WTC11 (cell line): ENCODE measurements around the gene TMEM150A. TPM values are rescaled to one million over a fixed set of nuclear protein-coding genes. Genes with fewer than 3 reads are reported as not detected.

ENCODE experiments used
- ATAC-seq: fragments of 200-7000 bp; cut with Tn5 transposase; 2 replicates; pipeline ENCODE4 v1.10.0; 2021; ENCODE audit warnings: mild to moderate bottlenecking, moderate library complexity
- CTCF ChIA-PET: fragments of 300-600 bp; sonication (Branson Sonifier 250); formaldehyde crosslinking; loops from one replicate; lab custom pipeline; 2021; ENCODE audit warnings: antibody characterized with exemption; lab: Charles Lee
- POLR2A ChIA-PET: fragments of 350-600 bp; sonication (Branson Sonifier 250); formaldehyde crosslinking; loops from one replicate; lab custom pipeline; 2021; ENCODE audit warnings: antibody characterized with exemption; lab: Charles Lee
- DNase-seq: peaks from one replicate; pipeline ENCODE4 v3.0.0; 2021; ENCODE audit warnings: low spot score
- H3K27ac Mint-ChIP-seq: 2 replicates; pipeline ENCODE4 v1.8.0; 2021; ENCODE audit warnings: mixed read lengths
- H3K27me3 Mint-ChIP-seq: 2 replicates; pipeline ENCODE4 v1.8.0; 2021; ENCODE audit warnings: low read depth, mild to moderate bottlenecking, moderate library complexity, mixed read lengths
- H3K36me3 Mint-ChIP-seq: 2 replicates; pipeline ENCODE4 v1.8.0; 2021; ENCODE audit warnings: mixed read lengths
- H3K4me1 Mint-ChIP-seq: 2 replicates; pipeline ENCODE4 v1.8.0; 2022; ENCODE audit warnings: mixed read lengths
- H3K4me3 Mint-ChIP-seq: 2 replicates; pipeline ENCODE4 v1.8.0; 2021; ENCODE audit warnings: mild to moderate bottlenecking, moderate library complexity, mixed read lengths
- H3K9me3 Mint-ChIP-seq: 2 replicates; pipeline ENCODE4 v1.8.0; 2021; ENCODE audit warnings: mixed read lengths
- AFF4 ChIP-seq: sonication (generic); formaldehyde crosslinking; IDR thresholded peaks from 2 replicates; pipeline ENCODE4 v1.8.1; 2023; ENCODE audit warnings: mild to moderate bottlenecking, missing genetic modification reagents, borderline replicate concordance
- CBFB ChIP-seq: sonication (generic); formaldehyde crosslinking; IDR thresholded peaks from 2 replicates; pipeline ENCODE4 v1.8.1; 2022; ENCODE audit warnings: mild to moderate bottlenecking, low read depth, missing genetic modification reagents
- CDX4 ChIP-seq: fragments of 250-450 bp; sonication (Bioruptor Pico); IDR thresholded peaks from 2 replicates; pipeline ENCODE4 v1.9.0; 2021; ENCODE audit warnings: moderate library complexity, mild to moderate bottlenecking, inconsistent platforms, borderline replicate concordance
- E2F4 ChIP-seq: sonication (generic); formaldehyde crosslinking; IDR thresholded peaks from 2 replicates; pipeline ENCODE4 v1.8.1; 2022; ENCODE audit warnings: low read depth, mild to moderate bottlenecking, moderate library complexity, missing genetic modification reagents, borderline replicate concordance
- GABPB1 ChIP-seq: sonication (generic); formaldehyde crosslinking; IDR thresholded peaks from 2 replicates; pipeline ENCODE4 v1.8.1; 2023; ENCODE audit warnings: mild to moderate bottlenecking, missing genetic modification reagents
- GRHL2 ChIP-seq: fragments of 250-450 bp; sonication (Bioruptor Pico); IDR thresholded peaks from 2 replicates; pipeline ENCODE4 v1.8.0; 2022; ENCODE audit warnings: mild to moderate bottlenecking, moderate library complexity; ENCODE audit not compliant: insufficient replicate concordance, severe bottlenecking
- IRF1 ChIP-seq: sonication (generic); formaldehyde crosslinking; IDR thresholded peaks from 2 replicates; pipeline ENCODE4 v1.8.0; 2023; ENCODE audit warnings: missing genetic modification reagents
- JAZF1 ChIP-seq: fragments of 250-450 bp; sonication (Bioruptor Pico); IDR thresholded peaks from 2 replicates; pipeline ENCODE4 v1.9.0; 2021; ENCODE audit warnings: moderate library complexity, mild to moderate bottlenecking, inconsistent platforms
- JUN ChIP-seq: sonication (generic); formaldehyde crosslinking; IDR thresholded peaks from 2 replicates; pipeline ENCODE4 v1.8.0; 2023; ENCODE audit warnings: mild to moderate bottlenecking, missing genetic modification reagents
- NFATC4 ChIP-seq: fragments of 250-450 bp; sonication (Bioruptor Pico); IDR thresholded peaks from 2 replicates; pipeline ENCODE4 v1.9.0; 2021; ENCODE audit warnings: mild to moderate bottlenecking
- NFYB ChIP-seq: sonication (generic); formaldehyde crosslinking; conservative IDR thresholded peaks from 2 replicates; pipeline ENCODE4 v1.8.0; 2022; ENCODE audit warnings: low read depth, missing genetic modification reagents
- SMAD3 ChIP-seq: sonication (generic); formaldehyde crosslinking; IDR thresholded peaks from 2 replicates; pipeline ENCODE4 v1.8.0; 2022; ENCODE audit warnings: missing genetic modification reagents, mild to moderate bottlenecking, borderline replicate concordance
- SP1 ChIP-seq: sonication (generic); formaldehyde crosslinking; conservative IDR thresholded peaks from 2 replicates; pipeline ENCODE4 v1.8.1; 2022; ENCODE audit warnings: missing genetic modification reagents
- ZNF138 ChIP-seq: sonication (generic); formaldehyde crosslinking; conservative IDR thresholded peaks from 2 replicates; pipeline ENCODE4 v1.8.1; 2022; ENCODE audit warnings: mild to moderate bottlenecking, moderate library complexity, missing genetic modification reagents
- ZNF232 ChIP-seq: sonication (generic); formaldehyde crosslinking; IDR thresholded peaks from 2 replicates; pipeline ENCODE4 v1.8.0; 2022; ENCODE audit warnings: mild to moderate bottlenecking, missing genetic modification reagents
- ZNF317 ChIP-seq: sonication (generic); formaldehyde crosslinking; IDR thresholded peaks from 2 replicates; pipeline ENCODE4 v1.8.1; 2023; ENCODE audit warnings: low read depth, mild to moderate bottlenecking, moderate library complexity, missing genetic modification reagents, borderline replicate concordance
- ZNF416 ChIP-seq: fragments of 250-450 bp; sonication (Bioruptor Pico); IDR thresholded peaks from 2 replicates; pipeline ENCODE4 v1.9.0; 2021; ENCODE audit warnings: mild to moderate bottlenecking, inconsistent platforms
- ZNF512 ChIP-seq: sonication (generic); formaldehyde crosslinking; IDR thresholded peaks from 2 replicates; pipeline ENCODE4 v1.8.1; 2022; ENCODE audit warnings: missing genetic modification reagents, borderline replicate concordance
- ZNF532 ChIP-seq: fragments of 250-450 bp; sonication (Bioruptor Pico); IDR thresholded peaks from 2 replicates; pipeline ENCODE4 v1.9.0; 2021; ENCODE audit warnings: mild to moderate bottlenecking, borderline replicate concordance
- ZNF671 ChIP-seq: fragments of 250-450 bp; sonication (Bioruptor Pico); IDR thresholded peaks from 2 replicates; pipeline ENCODE4 v1.8.0; 2021; ENCODE audit warnings: mild to moderate bottlenecking
- total RNA-seq: library from RNA; stranded (reverse); gene quantifications from 3 replicates; pipeline ENCODE4 v1.2.3, GENCODE V29; 2021
- TF ChIP-seq, protein P1 (sequence below): sonication (generic); formaldehyde crosslinking; IDR thresholded peaks from 2 replicates; pipeline ENCODE4 v1.8.1; 2022; ENCODE audit warnings: mild to moderate bottlenecking, missing genetic modification reagents, moderate library complexity, borderline replicate concordance

Gene TMEM150A
- total RNA-seq, 1 experiment from 2014 or later: 20.9 TPM

GRCh38 chr2:85599468-85600234 lies 2.8 kb downstream of the TMEM150A start (continued):
- no peak for TF ChIP-seq ZNF512 (CRISPR knock-in tag)
- no peak for TF ChIP-seq GABPB1 (CRISPR knock-in tag)
- no peak for TF ChIP-seq CDX4 (CRISPR knock-in tag)
- no peak for TF ChIP-seq ZNF232 (CRISPR knock-in tag)
- no peak for TF ChIP-seq GRHL2 (CRISPR knock-in tag)

GRCh38 chr2:85598594-85599340 lies 3.7 kb downstream of the TMEM150A start:
- Mint-ChIP-seq H3K27ac (no peak overlapping the region), H3K4me3 (no peak overlapping the region), H3K27me3 (no peaks in the 10 kb centered on the region), H3K36me3 (peaks cover 16% of the 10 kb centered on the region), H3K4me1 (peaks cover 20% of the 10 kb centered on the region), H3K9me3 (no peaks in the 10 kb centered on the region)
- ATAC-seq: no peak
- ChIA-PET POLR2A (no interaction called here), CTCF (no interaction called here)
- no peak for DNase-seq
- no peak for TF ChIP-seq ZNF671 (CRISPR knock-in tag)
- no peak for TF ChIP-seq CBFB (CRISPR knock-in tag)
- no peak for TF ChIP-seq ZNF138 (CRISPR knock-in tag)
- TF ChIP-seq ZNF416 (CRISPR knock-in tag): no peak
- TF ChIP-seq NFATC4 (CRISPR knock-in tag): no peak
- TF ChIP-seq AFF4 (CRISPR knock-in tag): no peak
- no peak for TF ChIP-seq SP1 (CRISPR knock-in tag)
- no peak for TF ChIP-seq ZNF317 (CRISPR knock-in tag)
- no peak for TF ChIP-seq JAZF1 (CRISPR knock-in tag)
- TF ChIP-seq E2F4 (CRISPR knock-in tag): no peak
- TF ChIP-seq NFYB (CRISPR knock-in tag): no peak
- TF ChIP-seq JUN (CRISPR knock-in tag): no peak
- TF ChIP-seq ZNF532: no peak
- no peak for TF ChIP-seq IRF1 (CRISPR knock-in tag)
- no peak for TF ChIP-seq SMAD3 (CRISPR knock-in tag)
- TF ChIP-seq, protein P1, sequence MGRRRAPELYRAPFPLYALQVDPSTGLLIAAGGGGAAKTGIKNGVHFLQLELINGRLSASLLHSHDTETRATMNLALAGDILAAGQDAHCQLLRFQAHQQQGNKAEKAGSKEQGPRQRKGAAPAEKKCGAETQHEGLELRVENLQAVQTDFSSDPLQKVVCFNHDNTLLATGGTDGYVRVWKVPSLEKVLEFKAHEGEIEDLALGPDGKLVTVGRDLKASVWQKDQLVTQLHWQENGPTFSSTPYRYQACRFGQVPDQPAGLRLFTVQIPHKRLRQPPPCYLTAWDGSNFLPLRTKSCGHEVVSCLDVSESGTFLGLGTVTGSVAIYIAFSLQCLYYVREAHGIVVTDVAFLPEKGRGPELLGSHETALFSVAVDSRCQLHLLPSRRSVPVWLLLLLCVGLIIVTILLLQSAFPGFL (CRISPR knock-in tag): no peak
